Measurements from ENCODE around the gene HFE.
"Not testable (repeated sequence)": the region's sequence is repeated elsewhere in the genome, so short reads cannot be mapped to it uniquely, and the experiment has no call there.

The HFE gene, protein sequence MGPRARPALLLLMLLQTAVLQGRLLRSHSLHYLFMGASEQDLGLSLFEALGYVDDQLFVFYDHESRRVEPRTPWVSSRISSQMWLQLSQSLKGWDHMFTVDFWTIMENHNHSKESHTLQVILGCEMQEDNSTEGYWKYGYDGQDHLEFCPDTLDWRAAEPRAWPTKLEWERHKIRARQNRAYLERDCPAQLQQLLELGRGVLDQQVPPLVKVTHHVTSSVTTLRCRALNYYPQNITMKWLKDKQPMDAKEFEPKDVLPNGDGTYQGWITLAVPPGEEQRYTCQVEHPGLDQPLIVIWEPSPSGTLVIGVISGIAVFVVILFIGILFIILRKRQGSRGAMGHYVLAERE

GRCh38 chr6:26087284-26088115, at the start of gene HFE:
Gene HFE (plus strand): TSS chr6:26087429. CDS start chr6:26087441, 12 bp downstream.
- peak; percentile 41 for DNase-seq

GRCh38 chr6:26041946-26042345, 45.3 kb upstream of the HFE start:
- no peak for DNase-seq

DNA sequence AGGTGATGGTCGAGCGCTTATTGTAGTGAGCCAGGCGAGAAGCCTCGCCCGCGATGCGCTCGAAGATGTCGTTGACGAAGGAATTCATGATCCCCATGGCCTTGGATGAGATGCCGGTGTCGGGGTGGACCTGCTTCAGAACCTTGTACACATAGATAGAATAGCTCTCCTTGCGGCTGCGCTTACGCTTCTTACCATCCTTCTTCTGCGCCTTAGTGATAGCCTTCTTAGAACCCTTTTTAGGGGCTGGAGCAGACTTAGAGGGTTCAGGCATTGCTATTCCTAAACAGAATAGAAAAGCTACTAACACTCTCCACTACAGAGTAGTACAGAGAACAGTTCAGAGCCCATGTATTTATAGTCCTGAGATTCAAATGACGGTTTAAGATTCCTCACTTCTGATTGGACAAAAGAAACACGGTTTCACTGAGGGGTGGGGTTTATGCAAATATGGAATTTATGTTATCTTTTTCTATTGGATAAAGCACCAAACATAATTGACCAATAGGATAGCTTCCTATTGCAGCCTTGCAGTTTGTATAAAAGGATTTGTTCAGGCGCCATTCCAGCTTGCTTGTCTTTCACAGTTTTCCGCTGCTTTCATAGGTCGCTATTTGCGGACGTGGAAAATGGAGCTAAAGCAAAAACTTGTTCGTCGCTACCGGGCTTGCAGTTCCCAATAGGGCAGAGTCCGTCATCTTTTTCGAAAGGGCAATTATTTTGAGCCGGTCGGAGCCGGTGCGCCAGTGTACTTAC, 43.7 kb upstream of the HFE start:
- DNase-seq, result peak; percentile 98

- DNase-seq, result peak; percentile 51
Measured at GRCh38 chr6:26044140-26045064, 42.8 kb upstream of the HFE start.

DNA sequence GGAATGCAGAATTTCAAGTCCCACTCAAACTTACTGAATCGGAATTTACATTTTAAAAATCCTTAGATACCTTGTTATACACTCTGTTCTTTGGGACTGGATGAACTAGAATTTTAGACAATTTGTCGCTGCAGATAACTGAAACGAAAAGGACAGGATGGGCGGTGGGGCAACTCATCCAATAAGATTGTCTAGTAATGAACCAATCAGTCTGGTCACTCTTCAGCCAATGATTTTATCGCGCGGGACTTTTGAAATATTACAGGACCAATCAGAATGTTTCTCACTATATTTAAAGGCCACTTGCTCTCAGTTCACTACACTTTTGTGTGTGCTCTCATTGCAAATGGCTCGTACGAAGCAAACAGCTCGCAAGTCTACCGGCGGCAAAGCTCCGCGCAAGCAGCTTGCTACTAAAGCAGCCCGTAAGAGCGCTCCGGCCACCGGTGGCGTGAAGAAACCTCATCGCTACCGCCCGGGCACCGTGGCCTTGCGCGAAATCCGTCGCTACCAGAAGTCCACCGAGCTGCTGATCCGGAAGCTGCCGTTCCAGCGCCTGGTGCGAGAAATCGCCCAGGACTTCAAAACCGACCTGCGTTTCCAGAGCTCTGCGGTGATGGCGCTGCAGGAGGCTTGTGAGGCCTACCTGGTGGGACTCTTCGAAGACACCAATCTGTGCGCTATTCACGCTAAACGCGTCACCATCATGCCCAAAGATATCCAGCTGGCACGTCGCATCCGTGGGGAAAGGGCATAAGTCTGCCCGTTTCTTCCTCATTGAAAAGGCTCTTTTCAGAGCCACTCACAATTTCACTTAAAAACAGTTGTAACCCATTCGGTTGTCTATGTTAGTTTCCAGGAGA, 41.9 kb upstream of the HFE start:
- peak; percentile 97 for DNase-seq

DNA sequence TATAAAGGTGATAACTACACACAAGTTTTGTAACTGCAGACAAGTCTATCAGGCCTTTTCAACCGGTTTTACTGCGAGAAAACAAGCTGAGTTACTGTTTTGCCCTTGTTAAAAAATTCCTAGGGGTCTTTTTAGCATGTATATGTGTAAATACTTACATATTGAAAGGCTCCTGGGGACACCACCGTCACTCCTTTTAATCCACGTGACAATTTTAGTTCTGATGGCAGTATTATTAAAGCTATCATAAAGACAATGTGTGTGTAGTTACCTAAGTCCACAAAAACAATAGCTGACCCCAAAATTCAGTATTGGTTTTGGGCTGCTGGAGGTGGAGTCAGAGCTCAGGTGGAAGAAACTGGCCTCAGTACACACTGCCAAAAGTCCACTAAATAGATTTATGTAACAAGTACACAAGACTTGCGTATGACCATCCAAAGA, 41.3 kb upstream of the HFE start:
- DNase-seq, result no peak

- not testable (repeated sequence) for DNase-seq
Measured at GRCh38 chr6:26047329-26047728, 39.9 kb upstream of the HFE start.

DNA sequence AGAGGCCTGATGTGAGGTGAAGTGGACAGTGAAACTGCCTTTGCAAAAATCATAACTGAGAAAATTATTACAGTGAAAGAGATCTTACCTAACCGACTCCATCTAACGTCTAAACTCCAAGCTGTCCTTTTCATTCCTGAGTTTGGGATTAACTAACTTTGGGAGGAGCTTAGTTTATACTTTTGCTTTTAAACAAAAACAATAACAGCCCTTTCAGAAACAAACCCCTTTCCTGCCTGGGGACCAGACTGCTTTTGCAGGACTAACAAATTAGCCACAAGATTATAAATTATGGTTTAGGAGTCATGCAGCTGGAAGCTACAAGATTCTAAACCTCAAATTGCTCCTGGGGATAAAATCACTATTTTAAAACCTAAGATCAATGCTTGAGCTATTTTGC, 38.6 kb upstream of the HFE start:
- no peak for DNase-seq

GRCh38 chr6:26051665-26052310, 35.4 kb upstream of the HFE start:
- no peak for DNase-seq

GRCh38 chr6:26052762-26053250, 34.4 kb upstream of the HFE start:
- DNase-seq, result not testable (repeated sequence)

- DNase-seq, result no peak
Measured at GRCh38 chr6:26053992-26054780, 33.0 kb upstream of the HFE start.

- peak; percentile 95 for DNase-seq
Measured at GRCh38 chr6:26054781-26055718, 32.2 kb upstream of the HFE start.

GRCh38 chr6:26055719-26056582, 31.3 kb upstream of the HFE start:
- DNase-seq, result peak; percentile 94

- peak; percentile 29 for DNase-seq
Measured at GRCh38 chr6:26056583-26057350, 30.5 kb upstream of the HFE start.

DNA sequence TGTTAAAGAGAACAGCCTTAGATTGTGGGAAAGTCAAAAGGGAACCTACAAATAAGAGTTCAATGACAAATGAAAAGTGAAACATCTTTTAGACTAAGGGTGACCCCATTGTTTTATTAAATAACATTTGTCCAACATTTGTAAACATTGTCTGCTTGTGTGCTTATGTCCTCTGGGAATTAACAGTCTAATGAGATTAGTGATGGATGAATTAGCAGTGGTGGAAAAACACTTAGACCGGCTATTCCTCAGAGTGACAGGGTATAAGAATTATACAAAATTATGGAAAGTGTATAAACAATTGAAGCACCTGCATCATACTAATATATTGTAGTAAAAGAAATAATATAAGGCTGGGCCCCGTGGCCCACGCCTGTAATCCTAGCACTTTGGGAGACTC, 29.3 kb upstream of the HFE start:
- no peak for DNase-seq

DNA sequence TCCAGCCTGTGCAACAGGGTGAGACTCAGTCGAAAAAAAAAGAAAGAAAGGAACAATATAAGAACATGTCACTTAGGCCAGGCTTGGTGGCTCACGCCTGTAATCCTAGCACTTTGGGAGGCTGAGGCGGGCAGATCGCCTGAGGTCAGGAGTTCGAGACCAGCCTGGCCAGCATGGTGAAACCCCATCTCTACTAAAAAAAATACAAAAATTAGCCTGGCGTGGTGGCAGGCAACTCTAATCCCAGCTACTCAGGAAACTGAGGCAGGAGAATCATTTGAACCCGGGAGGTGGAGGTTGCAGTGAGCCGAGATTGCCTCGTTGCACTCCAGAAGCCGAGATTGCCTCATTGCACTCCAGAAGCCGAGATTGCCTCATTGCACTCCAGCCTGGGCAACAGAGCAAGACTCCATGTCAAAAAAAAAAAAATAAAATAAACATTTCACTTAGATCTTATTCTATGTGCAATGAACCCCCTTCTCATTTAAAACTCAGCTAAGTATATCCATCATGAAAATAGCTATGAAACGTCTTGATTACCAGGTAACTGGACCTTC, 28.7 kb upstream of the HFE start:
- not testable (repeated sequence) for DNase-seq

Measured in CD4-positive, alpha-beta T cell treated with Interleukin-17A for 1 hour (primary cell).